Measurements from ENCODE around the gene CACNA1C.

The CACNA1C gene

DNA sequence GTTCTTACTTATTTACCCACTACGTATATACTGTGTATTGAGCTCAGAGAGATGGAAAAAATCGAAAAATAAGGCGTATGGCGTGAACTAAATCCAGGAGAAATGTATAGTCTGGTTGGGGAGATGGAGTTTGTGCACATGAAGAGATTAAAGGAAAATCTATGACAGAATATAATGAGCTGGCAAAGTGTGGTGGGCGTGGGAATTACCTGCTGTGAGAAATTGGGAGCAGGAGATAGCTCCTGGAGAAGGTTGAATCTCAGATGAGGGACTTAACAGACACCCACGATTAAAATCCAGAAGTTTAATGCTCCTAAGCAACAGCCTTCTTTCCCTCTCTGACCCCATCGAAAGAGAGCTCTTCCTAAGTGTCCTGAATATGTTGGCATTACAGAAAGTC, 517.8 kb downstream of the CACNA1C start:
- TF ChIP-seq ZFX (IDR thresholded peaks at IDR 0.05) (no peak), CTCF (conservative IDR thresholded peaks at IDR 0.05) (no peak)
- H3K27ac ChIP-seq, result no peak overlapping the region

DNA sequence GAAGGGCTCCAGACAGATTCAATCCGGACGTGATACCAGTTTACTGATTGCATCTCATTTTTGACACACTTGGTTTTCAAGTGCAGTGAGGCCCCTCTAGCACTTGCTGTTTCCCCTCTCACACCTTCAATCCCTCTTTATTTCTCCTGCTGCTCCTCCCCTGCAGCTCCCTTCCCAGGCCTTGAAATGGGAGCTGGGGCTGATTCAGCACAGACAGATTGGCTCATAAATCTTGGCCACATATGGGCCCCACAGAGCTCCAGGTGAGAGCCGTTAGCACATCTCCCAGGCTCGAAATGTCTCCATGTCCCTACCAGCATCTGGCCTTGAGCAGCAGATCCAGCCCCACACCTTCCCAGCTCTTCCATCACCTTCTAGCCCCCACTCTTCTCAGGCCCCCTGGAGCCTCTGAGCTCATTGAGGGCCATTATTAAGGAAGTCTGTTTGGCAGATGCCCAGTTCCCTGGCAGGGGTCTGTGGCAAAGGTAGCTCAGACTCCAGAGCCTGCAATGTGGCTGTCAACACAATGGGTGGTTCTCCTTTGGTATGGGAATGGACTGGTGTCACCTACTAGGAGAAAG, 521.7 kb downstream of the CACNA1C start:
- TF ChIP-seq CTCF (conservative IDR thresholded peaks at IDR 0.05) (no peak), ZFX (IDR thresholded peaks at IDR 0.05) (no peak)
- H3K27ac ChIP-seq, result no peak overlapping the region

- H3K27ac ChIP-seq, result no peak overlapping the region
- TF ChIP-seq CTCF (conservative IDR thresholded peaks at IDR 0.05) (no peak), ZFX (IDR thresholded peaks at IDR 0.05) (no peak)
These were observed 522.5 kb downstream of the CACNA1C start for GRCh38 chr12:2575245-2575644.

DNA sequence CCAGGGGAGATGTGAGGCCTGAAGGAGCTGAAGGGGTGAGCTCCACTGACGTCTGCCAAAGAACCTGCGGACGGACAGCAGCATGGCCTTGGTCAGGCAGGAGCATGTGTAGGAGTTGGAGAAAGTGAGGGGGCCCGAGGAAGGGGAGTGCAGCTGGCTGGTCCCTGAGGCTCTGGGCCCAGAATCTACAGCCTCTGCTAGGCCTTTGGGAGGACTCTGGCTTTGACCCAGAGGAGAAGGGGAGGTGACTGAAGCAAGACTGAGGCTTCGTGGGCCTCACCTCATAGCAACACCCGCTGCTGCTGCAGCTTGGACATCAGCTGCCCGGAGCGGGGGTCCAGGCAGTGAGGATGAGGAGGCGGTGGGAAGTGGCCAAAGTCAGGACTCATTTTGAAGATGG, 525.4 kb downstream of the CACNA1C start:
- no peak for TF ChIP-seq ZFX (IDR thresholded peaks at IDR 0.05)
- no peak for TF ChIP-seq CTCF (conservative IDR thresholded peaks at IDR 0.05)
- H3K27ac ChIP-seq, result no peak overlapping the region

- no peak overlapping the region for H3K27ac ChIP-seq
- no peak for TF ChIP-seq CTCF (conservative IDR thresholded peaks at IDR 0.05)
- no peak for TF ChIP-seq ZFX (IDR thresholded peaks at IDR 0.05)
These were observed 526.0 kb downstream of the CACNA1C start for GRCh38 chr12:2578772-2579171.

DNA sequence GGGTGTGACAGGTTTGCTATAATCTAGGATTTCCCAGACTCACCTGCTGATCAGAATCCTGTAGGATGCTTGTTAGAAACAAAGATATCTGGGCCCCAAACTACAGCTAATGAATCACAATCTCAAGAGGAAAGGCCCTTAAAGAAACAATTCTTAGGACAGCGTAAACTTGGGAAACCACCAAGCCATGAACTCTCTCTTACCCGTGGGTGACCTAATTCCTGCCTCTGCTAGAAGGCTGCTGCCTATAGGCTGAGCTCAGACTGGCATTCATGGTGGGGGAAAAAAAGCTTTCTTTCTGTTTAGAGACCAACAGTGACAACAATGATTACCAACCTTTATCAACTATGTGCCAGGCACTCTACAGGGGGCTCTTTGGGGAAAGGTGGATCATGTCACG, 528.0 kb downstream of the CACNA1C start:
- TF ChIP-seq ZFX (IDR thresholded peaks at IDR 0.05), result no peak
- TF ChIP-seq CTCF (conservative IDR thresholded peaks at IDR 0.05), result no peak
- no peak overlapping the region for H3K27ac ChIP-seq

GRCh38 chr12:2581293-2582045, 528.7 kb downstream of the CACNA1C start:
- no peak for TF ChIP-seq ZFX (IDR thresholded peaks at IDR 0.05)
- TF ChIP-seq CTCF (conservative IDR thresholded peaks at IDR 0.05), result no peak

More at GRCh38 chr12:2581293-2582045, 528.7 kb downstream of the CACNA1C start:
- no peak overlapping the region for H3K27ac ChIP-seq

All from C4-2B (cell line).